Activated CD4-positive, alpha-beta T cell treated with anti-CD3 and anti-CD28 coated beads, Interleukin-2, amount 50 U/mL, for 4 hours (primary cell): Measurements from ENCODE around the gene LNPEP.

Source experiments
- DNase-seq, 2 experiments: peaks; one replicate each; pipeline ENCODE4 v3.0.0-alpha.2; 2020

Gene LNPEP

DNA sequence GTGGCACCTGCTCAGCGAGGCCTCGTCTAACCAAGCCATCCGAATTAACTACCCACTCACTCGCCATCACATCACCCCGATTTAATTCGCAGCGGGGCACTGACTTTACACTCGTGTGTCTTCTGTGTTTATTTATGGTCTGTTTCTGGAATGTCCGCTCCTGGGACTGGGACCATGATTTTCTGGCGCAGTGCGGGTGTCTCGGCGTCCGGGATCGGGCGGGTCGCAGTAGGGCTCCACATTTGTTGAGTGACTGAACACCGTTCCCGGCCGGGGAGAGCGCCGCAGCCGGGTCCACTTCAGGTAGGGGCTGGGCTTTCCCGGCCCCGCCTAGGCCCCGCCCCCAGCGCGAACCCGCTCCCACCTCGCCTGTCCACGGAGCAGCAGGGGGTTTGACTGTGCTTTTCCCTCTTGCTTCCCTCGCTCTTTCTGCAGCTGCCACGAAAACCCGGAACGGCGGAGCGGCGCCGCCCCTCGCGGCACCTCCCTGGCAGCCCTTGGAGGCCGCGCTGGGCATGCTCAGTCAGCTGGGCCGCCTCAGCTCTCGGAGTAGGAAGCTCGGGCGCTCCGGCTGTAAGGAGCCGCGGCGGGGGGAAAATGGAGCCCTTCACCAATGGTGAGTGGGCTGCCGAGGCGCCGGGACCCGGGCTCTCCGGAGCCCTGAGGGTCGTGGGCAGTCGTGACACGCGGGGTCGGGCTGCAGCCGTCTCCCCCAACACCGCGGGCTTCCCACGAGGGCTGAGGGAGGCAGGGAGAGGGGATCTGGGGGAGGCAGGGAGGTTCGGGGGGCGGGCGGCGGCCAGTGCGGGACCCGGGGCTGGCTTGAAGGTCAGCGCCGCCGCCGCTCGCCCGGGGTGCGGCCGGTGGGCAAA, at the start of gene LNPEP:
Gene LNPEP (plus strand): TSS at position 522 of the 872 bp plus-strand sequence. CDS start 76 bp downstream, at position 598.
- peak; percentile 91 to 92 for DNase-seq

DNA sequence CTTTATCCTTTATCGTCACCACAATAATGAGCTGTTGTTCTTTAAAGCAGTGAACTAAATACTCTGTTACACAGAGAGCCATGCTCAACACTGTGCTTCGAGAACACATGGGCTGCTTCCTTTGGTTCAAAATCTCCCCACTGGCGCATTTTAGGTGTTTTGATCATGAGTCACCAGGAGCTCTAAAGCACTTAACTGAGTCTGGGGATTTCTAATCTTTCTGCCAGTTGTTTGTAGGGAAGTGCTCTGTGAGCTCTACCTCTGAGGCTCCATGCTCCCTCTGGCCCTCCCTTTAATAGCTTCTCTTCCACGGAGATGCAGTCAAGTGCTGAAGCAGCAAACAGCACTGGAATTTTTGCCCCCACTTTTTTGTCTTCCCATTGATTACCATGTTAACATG, 42.5 kb upstream of the LNPEP start:
- DNase-seq: peak in 1 of 2 experiments; percentile 10

DNA sequence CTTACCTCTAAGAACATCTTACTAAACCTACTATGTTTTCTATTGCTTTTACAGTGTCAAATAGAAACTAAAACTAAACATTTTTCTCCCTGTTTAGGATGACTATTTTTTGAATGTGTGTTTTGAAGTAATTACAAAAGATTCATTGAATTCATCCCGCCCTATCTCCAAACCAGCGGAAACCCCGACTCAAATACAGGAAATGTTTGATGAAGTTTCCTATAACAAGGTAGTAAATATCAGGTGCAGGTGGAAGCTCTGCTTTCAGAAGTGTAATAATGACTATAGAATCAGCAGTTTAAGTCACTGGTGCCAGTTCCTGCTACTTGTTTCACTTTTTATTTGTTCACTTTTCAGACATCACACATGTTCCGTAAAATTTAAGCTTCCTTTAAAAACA, 39.6 kb upstream of the LNPEP start:
- peak; percentile 24 to 43 for DNase-seq

DNA sequence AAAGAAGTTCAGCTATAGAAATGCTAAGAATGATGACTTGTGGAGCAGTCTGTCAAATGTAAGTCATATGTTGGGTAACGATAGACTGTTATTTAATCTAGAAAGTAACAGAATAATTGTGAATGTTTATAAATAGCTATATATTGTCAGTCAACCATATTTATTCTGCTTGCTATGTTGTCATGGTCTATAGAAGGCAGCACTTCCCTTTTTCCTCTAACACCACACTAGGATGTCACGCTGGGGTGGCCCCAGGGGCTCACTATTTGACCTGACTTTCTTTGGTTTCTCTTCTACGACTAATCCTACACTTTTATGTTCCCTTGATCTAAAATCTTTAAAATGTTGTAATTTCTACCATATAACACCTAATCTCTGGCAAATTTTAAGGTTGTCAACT, 39.1 kb upstream of the LNPEP start:
- no peak for DNase-seq

- no peak for DNase-seq
These were observed 34.5 kb upstream of the LNPEP start for GRCh38 chr5:96901384-96901783.

- DNase-seq: no peak
These were observed 34.0 kb upstream of the LNPEP start for GRCh38 chr5:96901841-96902240.

GRCh38 chr5:96902876-96903275, 33.0 kb upstream of the LNPEP start:
- no peak for DNase-seq

DNA sequence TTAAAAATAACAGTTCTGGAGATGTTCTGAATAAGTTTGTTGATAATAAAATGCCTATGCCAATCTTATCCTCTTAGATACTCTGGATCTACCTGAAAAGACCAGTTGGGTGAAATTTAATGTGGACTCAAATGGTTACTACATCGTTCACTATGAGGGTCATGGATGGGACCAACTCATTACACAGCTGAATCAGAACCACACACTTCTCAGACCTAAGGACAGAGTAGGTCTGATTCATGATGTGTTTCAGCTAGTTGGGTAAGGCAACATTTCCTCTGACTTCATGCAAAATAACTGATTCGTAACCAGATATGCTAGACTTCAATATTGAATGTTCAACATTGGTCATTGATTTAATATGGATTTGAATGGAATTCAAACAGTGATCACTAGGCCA, 32.6 kb upstream of the LNPEP start:
- DNase-seq: no peak

GRCh38 chr5:96904054-96904931, 31.6 kb upstream of the LNPEP start:
- DNase-seq: no peak

- no peak for DNase-seq
These were observed 30.0 kb upstream of the LNPEP start for GRCh38 chr5:96905864-96906263.

DNA sequence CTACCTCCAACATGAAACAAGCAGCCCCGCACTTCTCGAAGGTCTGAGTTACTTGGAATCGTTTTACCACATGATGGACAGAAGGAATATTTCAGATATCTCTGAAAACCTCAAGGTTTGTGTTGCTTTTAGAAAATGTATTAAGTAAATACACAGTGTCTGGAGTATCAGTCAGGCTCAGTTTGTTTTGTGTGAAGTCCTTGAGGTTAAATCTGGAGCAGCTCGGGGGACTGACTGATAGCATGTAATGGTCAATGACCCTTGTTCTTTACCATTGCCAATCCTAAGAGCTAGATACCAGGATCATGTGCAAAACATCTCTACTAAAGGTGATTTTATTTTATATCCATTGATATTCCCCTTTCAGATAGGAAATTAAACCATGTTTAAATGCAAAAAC, 26.9 kb upstream of the LNPEP start:
- no peak for DNase-seq

DNA sequence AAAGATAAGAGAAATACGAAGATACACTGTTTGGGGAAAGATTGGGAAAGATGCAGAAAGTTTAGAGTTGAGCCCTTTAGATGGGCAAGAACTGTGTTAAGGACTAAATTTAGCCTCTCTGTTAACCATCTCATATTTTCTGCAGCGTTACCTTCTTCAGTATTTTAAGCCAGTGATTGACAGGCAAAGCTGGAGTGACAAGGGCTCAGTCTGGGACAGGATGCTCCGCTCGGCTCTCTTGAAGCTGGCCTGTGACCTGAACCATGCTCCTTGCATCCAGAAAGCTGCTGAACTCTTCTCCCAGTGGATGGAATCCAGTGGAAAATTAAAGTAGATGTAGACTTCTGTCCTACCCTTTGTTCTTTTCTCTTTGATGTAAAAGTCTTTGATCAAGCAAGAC, 26.4 kb upstream of the LNPEP start:
- DNase-seq: no peak

DNA sequence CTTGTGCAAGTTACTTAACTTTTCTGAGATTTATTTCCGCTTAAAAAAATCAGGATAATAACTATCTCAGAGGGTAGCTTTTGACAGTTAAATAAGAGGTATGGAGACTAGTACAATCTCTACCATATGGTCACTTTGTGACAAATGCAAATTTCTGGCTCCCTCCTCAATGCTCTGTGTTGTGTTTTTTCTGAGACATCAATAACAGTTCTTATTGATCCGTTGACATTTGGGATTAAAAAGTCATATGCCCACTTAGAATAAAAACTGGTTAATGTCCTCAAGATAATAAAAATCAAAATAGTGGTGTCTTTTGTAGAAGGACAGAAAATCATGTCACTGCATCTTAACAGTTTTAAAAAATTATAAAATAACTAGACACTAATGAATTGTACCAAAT, 24.7 kb upstream of the LNPEP start:
- DNase-seq: no peak

GRCh38 chr5:96913233-96913632, 22.6 kb upstream of the LNPEP start:
- DNase-seq: no peak

DNA sequence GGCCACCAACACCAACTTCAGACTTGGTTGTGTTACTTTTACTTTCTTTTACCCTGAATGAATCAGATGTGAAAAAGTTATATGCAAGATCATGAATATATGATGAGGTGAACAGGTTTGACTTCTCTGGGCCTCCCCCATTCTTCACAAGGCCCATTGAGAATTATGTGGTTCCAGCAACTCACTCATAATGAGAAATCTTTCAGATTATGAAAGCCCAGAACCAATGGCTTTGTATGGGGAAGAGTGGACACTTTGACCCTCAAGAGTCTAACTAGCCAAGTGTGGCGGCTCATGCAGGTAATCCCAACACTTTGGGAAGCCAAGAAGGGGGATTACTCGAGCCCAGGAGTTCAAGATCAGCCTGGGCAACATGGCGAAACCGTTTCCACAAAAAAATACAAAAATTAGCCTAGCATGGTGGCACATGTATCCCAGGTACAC, 16.1 kb upstream of the LNPEP start:
- no peak for DNase-seq

GRCh38 chr5:96920744-96921355, 15.0 kb upstream of the LNPEP start:
- no peak for DNase-seq

GRCh38 chr5:96922499-96923244, 13.2 kb upstream of the LNPEP start:
- DNase-seq: no peak

DNA sequence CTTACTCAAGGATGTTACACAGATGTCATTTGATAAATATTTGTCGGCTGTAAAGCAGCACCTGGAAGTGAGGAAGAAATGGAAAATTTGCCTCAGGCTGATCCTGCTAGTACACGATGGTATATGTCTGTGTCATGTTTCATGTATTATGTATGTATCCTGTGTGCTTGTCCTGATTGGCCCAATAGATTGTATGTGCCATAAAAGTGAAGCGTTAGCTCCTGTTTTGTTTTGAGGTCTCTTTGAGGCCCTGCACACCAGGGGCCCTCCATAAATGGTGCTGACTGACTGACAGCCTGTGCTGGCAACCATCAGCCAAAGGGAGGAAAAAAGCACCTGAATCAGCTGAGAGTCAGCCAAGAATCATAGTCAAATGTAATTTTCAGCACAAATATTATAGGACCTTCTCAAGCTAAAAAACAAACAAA, 11.8 kb upstream of the LNPEP start:
- DNase-seq: no peak

DNA sequence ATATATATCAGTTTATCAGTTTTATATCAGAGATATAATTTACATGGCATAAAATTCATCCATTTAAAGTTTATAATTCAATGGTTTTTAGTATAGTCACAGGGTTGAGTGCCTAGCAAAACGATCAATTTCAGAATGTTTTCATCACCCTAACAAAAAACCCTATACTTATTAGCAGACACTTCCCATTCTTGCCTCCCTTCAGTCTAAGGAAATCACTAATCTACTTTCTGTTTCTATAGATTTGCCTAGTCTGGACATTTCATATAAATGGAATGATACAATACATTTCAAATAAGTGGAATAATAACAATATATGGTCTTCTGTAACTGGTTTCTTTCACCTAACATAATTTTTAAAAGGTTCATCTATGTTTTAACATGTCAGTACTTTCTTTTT, 9.6 kb upstream of the LNPEP start:
- no peak for DNase-seq

GRCh38 chr5:96927008-96927407, 8.9 kb upstream of the LNPEP start:
- DNase-seq: no peak

- DNase-seq: no peak
These were observed 6.8 kb upstream of the LNPEP start for GRCh38 chr5:96928931-96929708.

- no peak for DNase-seq
These were observed 5.8 kb upstream of the LNPEP start for GRCh38 chr5:96930058-96930457.
